Vagina (tissue), 2 donors: ENCODE data around the gene CCT8L2. TPM values are rescaled to one million over a fixed set of nuclear protein-coding genes. Genes with fewer than 3 reads are reported as not detected.
"Not testable (repeated sequence)": the region's sequence is repeated elsewhere in the genome, so short reads cannot be mapped to it uniquely, and the experiment has no call there.

Experiments used
- DNase-seq, 2 donors: peaks; one replicate each; pipeline ENCODE4 v3.0.0-alpha.2; 2017; ENCODE audit errors: extremely low spot score in 2 of 2
- H3K27ac ChIP-seq: fragments of 200-600 bp; sonication (generic); one replicate; pipeline ENCODE4 v1.5.1; 2019
- H3K27me3 ChIP-seq: fragments of 200-600 bp; sonication (generic); one replicate; pipeline ENCODE4 v1.5.1; 2019
- H3K36me3 ChIP-seq, 2 donors: fragments of 200-600 bp; sonication (generic); one replicate each; pipeline ENCODE4 v1.5.1; 2017 to 2019
- H3K4me1 ChIP-seq: fragments of 200-600 bp; sonication (generic); one replicate; pipeline ENCODE4 v1.5.1; 2019
- H3K4me3 ChIP-seq, 2 donors: fragments of 200-600 bp; sonication (generic); 1 replicate in 1 of 2; 2 replicates in 1 of 2; pipeline ENCODE4 v1.5.1; 2016 to 2019
- H3K9me3 ChIP-seq: fragments of 200-600 bp; sonication (generic); one replicate; pipeline ENCODE4 v1.5.1; 2019
- POLR2A ChIP-seq, 2 donors: fragments of 450-650 bp; IDR thresholded peaks; one replicate each; pipeline ENCODE4 v1.6.1; 2017; ENCODE audit warnings: antibody characterized with exemption in 2 of 2, mild to moderate bottlenecking in 2 of 2, moderate library complexity in 2 of 2
- POLR2AphosphoS5 ChIP-seq, 2 donors: sonication (generic); formaldehyde crosslinking; IDR thresholded peaks; one replicate each; pipeline ENCODE4 v1.9.0; 2017; ENCODE audit warnings: antibody characterized with exemption in 2 of 2, mild to moderate bottlenecking in 2 of 2, low read depth in 1 of 2; ENCODE audit not compliant: insufficient read depth in 1 of 2
- intact Hi-C: fragments of 100-400 bp; cut with DNase I; formaldehyde crosslinking; loops from one replicate; pipeline ENCODE4 v1.15.1; 2023
- total RNA-seq: library from RNA; depleted of rRNA; stranded (reverse); fragments of >200 nt; gene quantifications from one replicate; pipeline ENCODE4 v1.2.3, GENCODE V29; 2016
- TF ChIP-seq, protein P1 (sequence below), 3 experiments: fragments of 450-650 bp in 2 of 3; fragments of 200-600 bp in 1 of 3; sonication (generic) in 1 of 3; IDR thresholded peaks; one replicate each; pipeline ENCODE4 v1.5.1; 2017 to 2019; ENCODE audit warnings: antibody characterized with exemption in 3 of 3, mild to moderate bottlenecking in 2 of 3, moderate library complexity in 2 of 3

Gene CCT8L2
- total RNA-seq, 1 donor from 2014 or later: not detected

- no peak for TF ChIP-seq POLR2AphosphoS5 (IDR thresholded peaks at IDR 0.05; ENCODE audit: insufficient read depth in 1 of 2, low read depth in 1 of 2)
- TF ChIP-seq POLR2A (IDR thresholded peaks at IDR 0.05): no peak
- TF ChIP-seq, protein P1, sequence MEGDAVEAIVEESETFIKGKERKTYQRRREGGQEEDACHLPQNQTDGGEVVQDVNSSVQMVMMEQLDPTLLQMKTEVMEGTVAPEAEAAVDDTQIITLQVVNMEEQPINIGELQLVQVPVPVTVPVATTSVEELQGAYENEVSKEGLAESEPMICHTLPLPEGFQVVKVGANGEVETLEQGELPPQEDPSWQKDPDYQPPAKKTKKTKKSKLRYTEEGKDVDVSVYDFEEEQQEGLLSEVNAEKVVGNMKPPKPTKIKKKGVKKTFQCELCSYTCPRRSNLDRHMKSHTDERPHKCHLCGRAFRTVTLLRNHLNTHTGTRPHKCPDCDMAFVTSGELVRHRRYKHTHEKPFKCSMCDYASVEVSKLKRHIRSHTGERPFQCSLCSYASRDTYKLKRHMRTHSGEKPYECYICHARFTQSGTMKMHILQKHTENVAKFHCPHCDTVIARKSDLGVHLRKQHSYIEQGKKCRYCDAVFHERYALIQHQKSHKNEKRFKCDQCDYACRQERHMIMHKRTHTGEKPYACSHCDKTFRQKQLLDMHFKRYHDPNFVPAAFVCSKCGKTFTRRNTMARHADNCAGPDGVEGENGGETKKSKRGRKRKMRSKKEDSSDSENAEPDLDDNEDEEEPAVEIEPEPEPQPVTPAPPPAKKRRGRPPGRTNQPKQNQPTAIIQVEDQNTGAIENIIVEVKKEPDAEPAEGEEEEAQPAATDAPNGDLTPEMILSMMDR (IDR thresholded peaks at IDR 0.05): no peak
- Histone ChIP-seq H3K36me3 (no peaks in the 10 kb centered on the region), H3K27me3 (no peaks in the 10 kb centered on the region), H3K27ac (no peak overlapping the region), H3K9me3 (no peaks in the 10 kb centered on the region), H3K4me1 (peaks cover 6% of the 10 kb centered on the region), H3K4me3 (peak overlapping the region; percentile 21 to 33)
- no peak for DNase-seq
- intact Hi-C loops: no loop called here
Observed at GRCh38 chr22:16609548-16610261, 17.1 kb upstream of the CCT8L2 start.

GRCh38 chr22:16608931-16609330 lies 16.3 kb upstream of the CCT8L2 start:
- Histone ChIP-seq H3K4me3 (peak overlapping the region in 1 of 2 donors; percentile 33), H3K27me3 (no peaks in the 10 kb centered on the region)

GRCh38 chr22:16604257-16604998 lies 11.8 kb upstream of the CCT8L2 start:
- not testable (repeated sequence) for H3K27me3 ChIP-seq, H3K36me3 ChIP-seq

More at GRCh38 chr22:16608931-16609330, 16.3 kb upstream of the CCT8L2 start:
- TF ChIP-seq POLR2A (IDR thresholded peaks at IDR 0.05) (no peak), POLR2AphosphoS5 (IDR thresholded peaks at IDR 0.05; ENCODE audit: insufficient read depth in 1 of 2, low read depth in 1 of 2) (no peak)
- TF ChIP-seq, protein P1 (IDR thresholded peaks at IDR 0.05): no peak
- no peak overlapping the region for H3K27ac ChIP-seq
- intact Hi-C loops: no loop called here
- DNase-seq: no peak
- H3K4me1 ChIP-seq: peaks cover 6% of the 10 kb centered on the region
- H3K36me3 ChIP-seq: no peaks in the 10 kb centered on the region
- no peaks in the 10 kb centered on the region for H3K9me3 ChIP-seq

DNA sequence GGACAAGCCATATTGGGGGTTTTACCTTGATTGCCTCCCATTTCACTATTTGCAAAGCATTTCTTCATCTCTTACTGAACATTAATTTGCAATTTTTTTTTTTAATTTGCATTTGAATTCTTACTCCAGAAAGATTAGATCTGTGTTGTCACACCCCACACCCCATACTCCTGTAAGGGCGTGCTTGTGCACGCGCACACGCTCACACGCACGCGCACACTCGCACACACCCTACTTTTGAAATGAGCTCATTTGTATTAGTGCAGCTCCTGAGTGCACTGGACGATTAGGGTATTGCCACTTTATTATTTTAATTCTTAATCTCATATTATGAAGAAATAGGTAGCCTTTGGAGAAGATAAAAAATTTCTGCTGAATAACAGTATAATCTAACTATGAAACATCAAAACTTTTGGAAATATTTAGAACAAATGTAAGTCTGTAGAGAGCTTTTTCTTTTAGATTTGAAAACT lies 11.2 kb upstream of the CCT8L2 start:
- intact Hi-C loops, DNase-seq, H3K4me3 ChIP-seq, H3K27me3 ChIP-seq, H3K4me1 ChIP-seq, H3K9me3 ChIP-seq, H3K27ac ChIP-seq, H3K36me3 ChIP-seq: not testable (repeated sequence)

More at GRCh38 chr22:16604257-16604998, 11.8 kb upstream of the CCT8L2 start:
- DNase-seq, H3K27ac ChIP-seq, H3K9me3 ChIP-seq, H3K4me1 ChIP-seq, intact Hi-C loops, H3K4me3 ChIP-seq: not testable (repeated sequence)

- TF ChIP-seq, protein P1 (IDR thresholded peaks at IDR 0.05): no peak
- TF ChIP-seq POLR2A (IDR thresholded peaks at IDR 0.05) (no peak), POLR2AphosphoS5 (IDR thresholded peaks at IDR 0.05; ENCODE audit: insufficient read depth in 1 of 2, low read depth in 1 of 2) (no peak)
- H3K27me3 ChIP-seq: no peaks in the 10 kb centered on the region
- H3K4me1 ChIP-seq: no peaks in the 10 kb centered on the region
- DNase-seq: no peak
- H3K4me3 ChIP-seq: peak overlapping the region in 1 of 2 donors; percentile 55
- intact Hi-C loops: no loop called here
- H3K9me3 ChIP-seq: no peaks in the 10 kb centered on the region
- H3K27ac ChIP-seq: peak overlapping the region; percentile 73
- no peaks in the 10 kb centered on the region for H3K36me3 ChIP-seq
Observed at GRCh38 chr22:16603448-16603768, 10.8 kb upstream of the CCT8L2 start.

- Histone ChIP-seq H3K27ac (peak overlapping the region; percentile 73), H3K4me3 (peak overlapping the region; percentile 51 to 55)
- H3K36me3 ChIP-seq, intact Hi-C loops, DNase-seq, H3K9me3 ChIP-seq, H3K4me1 ChIP-seq, H3K27me3 ChIP-seq: not testable (repeated sequence)
Observed at GRCh38 chr22:16602728-16603447, 10.3 kb upstream of the CCT8L2 start.

- Histone ChIP-seq H3K4me3 (peak overlapping the region; percentile 51 to 55), H3K27ac (peak overlapping the region; percentile 86)
- H3K36me3 ChIP-seq, H3K9me3 ChIP-seq, H3K4me1 ChIP-seq, DNase-seq, intact Hi-C loops, H3K27me3 ChIP-seq: not testable (repeated sequence)
Observed at GRCh38 chr22:16602224-16602727, 9.7 kb upstream of the CCT8L2 start.
